Brain microvascular endothelial cell (primary cell): ENCODE data around the gene UBE2O.

ENCODE experiments used
- DNase-seq: peaks from one replicate; pipeline ENCODE4 v3.0.0-alpha.2; 2020
- H3K27ac ChIP-seq: fragments of 250-450 bp; sonication (Bioruptor Pico); 2 replicates; pipeline ENCODE4 v1.5.1; 2020; ENCODE audit warnings: mild to moderate bottlenecking, moderate library complexity
- H3K27me3 ChIP-seq: fragments of 250-450 bp; sonication (Bioruptor Pico); replicated peaks from 2 replicates; pipeline ENCODE4 v1.5.1; 2020; ENCODE audit warnings: mild to moderate bottlenecking
- H3K36me3 ChIP-seq: fragments of 250-450 bp; sonication (Bioruptor Pico); replicated peaks from 2 replicates; pipeline ENCODE4 v1.5.1; 2020; ENCODE audit warnings: mild to moderate bottlenecking
- H3K4me3 ChIP-seq: 2 replicates; pipeline ENCODE4 v1.5.1; 2011; ENCODE audit warnings: low read depth, mild to moderate bottlenecking, control low read depth, low read length, moderate library complexity
- CTCF ChIP-seq: IDR thresholded peaks from 2 replicates; pipeline ENCODE4 v1.5.1; 2011; ENCODE audit warnings: low read depth, mild to moderate bottlenecking, moderate library complexity, low read length, control low read depth, inconsistent platforms; ENCODE audit errors: missing control alignments
- in situ Hi-C: cut with HindIII; loops from 2 replicates; pipeline ENCODE4 v1.10.0; 2017; ENCODE audit warnings: low sequenced_read_pairs, low pct_ligation_motif_present

The UBE2O gene

GRCh38 chr17:76404976-76405563 is 47.9 kb downstream of the UBE2O start:
- Histone ChIP-seq H3K36me3 (peaks cover 39% of the 10 kb centered on the region), H3K27me3 (no peaks in the 10 kb centered on the region), H3K4me3 (no peak overlapping the region), H3K27ac (no peak overlapping the region)
- DNase-seq: no peak
- TF ChIP-seq CTCF: no peak
- in situ Hi-C loops: no loop called here

GRCh38 chr17:76404256-76404655 is 48.7 kb downstream of the UBE2O start:
- in situ Hi-C loops: no loop called here
- H3K36me3 ChIP-seq: peaks cover 43% of the 10 kb centered on the region

GRCh38 chr17:76402711-76403110 is 50.2 kb downstream of the UBE2O start:
- Histone ChIP-seq H3K4me3 (no peak overlapping the region), H3K27me3 (no peaks in the 10 kb centered on the region), H3K27ac (no peak overlapping the region), H3K36me3 (peaks cover 58% of the 10 kb centered on the region)
- no peak for DNase-seq
- in situ Hi-C loops: no loop called here
- no peak for TF ChIP-seq CTCF

More at GRCh38 chr17:76404256-76404655, 48.7 kb downstream of the UBE2O start:
- no peak for TF ChIP-seq CTCF
- no peak for DNase-seq
- Histone ChIP-seq H3K4me3 (no peak overlapping the region), H3K27me3 (no peaks in the 10 kb centered on the region), H3K27ac (no peak overlapping the region)

GRCh38 chr17:76399175-76400172 is 53.5 kb downstream of the UBE2O start:
- H3K4me3 ChIP-seq: no peak overlapping the region
- H3K27me3 ChIP-seq: no peaks in the 10 kb centered on the region
- H3K36me3 ChIP-seq: peaks cover 79% of the 10 kb centered on the region
- DNase-seq: no peak
- in situ Hi-C loops: no loop called here
- H3K27ac ChIP-seq: no peak overlapping the region
- no peak for TF ChIP-seq CTCF

GRCh38 chr17:76398523-76399174 is 54.3 kb downstream of the UBE2O start:
- peaks cover 78% of the 10 kb centered on the region for H3K36me3 ChIP-seq
- TF ChIP-seq CTCF: no peak
- no peak overlapping the region for H3K4me3 ChIP-seq
- in situ Hi-C loops: no loop called here
- no peak overlapping the region for H3K27ac ChIP-seq
- H3K27me3 ChIP-seq: no peaks in the 10 kb centered on the region
- no peak for DNase-seq
